HG03196 (cell line): ENCODE measurements around the gene CALML5.

Source experiments
- ATAC-seq: cut with Tn5 transposase; IDR thresholded peaks from one replicate; pipeline ENCODE4 v1.9.1; 2021; ENCODE audit not compliant: unreplicated experiment

The CALML5 gene

DNA sequence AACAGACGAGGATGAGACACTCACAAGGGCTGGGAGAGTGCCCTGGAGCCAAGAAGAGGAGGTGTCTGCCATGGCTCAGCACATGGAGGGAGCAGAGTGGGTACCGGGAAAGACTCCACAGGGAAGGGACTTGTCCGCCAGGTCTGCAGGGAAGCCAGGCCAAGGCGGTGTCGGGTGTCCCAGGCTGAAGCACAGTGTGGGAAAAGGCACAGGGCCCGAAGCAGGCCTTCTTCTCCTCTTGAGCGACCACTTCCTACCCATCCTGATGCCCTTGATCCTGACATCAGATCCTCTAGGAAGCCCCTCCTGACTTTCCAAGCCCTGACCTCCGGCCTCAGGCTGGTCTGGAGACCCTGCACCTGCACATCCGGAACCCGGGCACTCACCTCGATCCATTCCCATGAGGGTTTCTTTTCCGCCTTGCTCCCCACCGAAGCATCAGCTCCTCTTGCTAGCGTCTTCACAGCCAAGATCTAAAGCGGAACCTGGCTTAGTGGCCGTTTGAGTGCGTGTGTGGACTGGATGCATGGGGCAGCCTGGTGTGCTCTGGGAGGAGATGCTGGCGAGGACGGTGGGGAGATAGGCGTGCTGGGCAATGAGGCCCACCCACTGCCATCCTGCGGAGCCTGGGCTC, 33.8 kb upstream of the CALML5 start:
- no peak for ATAC-seq

- no peak for ATAC-seq
These were observed 33.3 kb upstream of the CALML5 start for GRCh38 chr10:5532618-5533097.

DNA sequence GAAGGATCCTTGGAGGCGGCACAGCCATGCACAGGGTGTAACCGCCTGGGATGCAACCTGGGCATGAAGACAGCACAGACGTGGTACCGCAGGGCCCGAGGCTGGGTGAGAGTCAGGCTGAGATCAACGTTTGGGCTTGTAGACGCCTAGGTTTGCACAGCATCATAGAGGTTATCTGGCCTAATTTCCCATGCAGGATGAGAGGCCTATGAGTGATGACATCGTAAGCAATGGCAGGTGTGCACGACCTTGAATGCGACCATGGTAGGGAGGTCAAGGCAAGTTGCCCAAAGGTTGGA, 32.9 kb upstream of the CALML5 start:
- ATAC-seq, result no peak

DNA sequence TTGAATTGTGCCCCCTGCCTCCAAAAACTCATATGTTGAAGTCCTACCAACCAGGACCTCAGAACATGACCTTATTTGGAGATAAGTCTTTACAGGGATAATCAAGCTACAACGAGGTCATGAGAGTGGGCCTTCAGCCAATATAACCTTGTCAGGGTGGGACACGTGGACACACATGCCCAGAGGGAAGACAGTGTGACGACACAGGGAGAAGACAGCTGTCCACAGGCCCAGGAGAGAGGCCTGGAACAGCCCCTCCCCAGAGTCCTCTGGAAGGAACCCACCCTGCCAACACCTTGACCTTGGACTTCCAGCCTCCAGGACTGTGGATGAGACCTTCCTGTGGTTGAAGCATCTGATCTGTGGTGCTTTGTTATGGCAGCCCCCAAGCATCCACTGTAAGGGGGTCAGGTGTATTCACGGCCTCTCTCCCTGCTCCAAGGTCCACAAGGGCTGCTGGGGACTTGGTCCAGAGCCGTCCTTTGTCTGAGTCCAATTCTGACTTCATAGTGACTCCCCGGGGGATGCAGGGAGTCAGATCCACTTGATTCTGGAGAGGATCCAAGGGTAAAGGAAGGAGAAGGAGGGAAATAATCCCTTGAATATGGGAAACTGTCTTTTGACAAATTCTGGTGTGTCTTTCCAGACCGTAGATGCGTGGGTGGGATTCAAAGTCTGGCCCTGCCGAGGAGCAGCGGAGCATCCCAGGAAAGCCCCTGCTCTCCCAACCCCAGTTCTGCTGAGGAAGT, 32.4 kb upstream of the CALML5 start:
- no peak for ATAC-seq

GRCh38 chr10:5530846-5531557, 31.6 kb upstream of the CALML5 start:
- ATAC-seq, result no peak

DNA sequence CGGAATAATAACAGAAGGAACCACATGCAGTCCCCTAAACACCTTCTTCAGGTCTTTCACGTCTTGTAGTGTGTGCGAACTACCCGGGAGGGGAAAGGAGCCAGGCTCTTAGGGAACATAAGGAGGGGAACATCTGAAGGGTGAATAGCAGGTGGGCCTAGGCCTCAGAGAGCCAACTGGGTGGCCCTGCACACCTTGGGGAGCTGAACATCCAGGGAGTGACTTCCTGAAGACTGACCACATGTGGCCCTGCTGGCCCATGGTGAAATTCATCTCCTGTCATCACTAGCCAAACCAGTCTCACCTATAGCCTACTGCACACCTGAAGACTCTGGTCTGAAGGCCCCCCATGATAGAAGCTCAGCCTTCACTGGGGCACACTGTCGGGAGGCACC, 31.0 kb upstream of the CALML5 start:
- no peak for ATAC-seq

GRCh38 chr10:5529702-5530411, 30.5 kb upstream of the CALML5 start:
- ATAC-seq, result no peak

GRCh38 chr10:5528989-5529701, 29.8 kb upstream of the CALML5 start:
- ATAC-seq, result no peak

DNA sequence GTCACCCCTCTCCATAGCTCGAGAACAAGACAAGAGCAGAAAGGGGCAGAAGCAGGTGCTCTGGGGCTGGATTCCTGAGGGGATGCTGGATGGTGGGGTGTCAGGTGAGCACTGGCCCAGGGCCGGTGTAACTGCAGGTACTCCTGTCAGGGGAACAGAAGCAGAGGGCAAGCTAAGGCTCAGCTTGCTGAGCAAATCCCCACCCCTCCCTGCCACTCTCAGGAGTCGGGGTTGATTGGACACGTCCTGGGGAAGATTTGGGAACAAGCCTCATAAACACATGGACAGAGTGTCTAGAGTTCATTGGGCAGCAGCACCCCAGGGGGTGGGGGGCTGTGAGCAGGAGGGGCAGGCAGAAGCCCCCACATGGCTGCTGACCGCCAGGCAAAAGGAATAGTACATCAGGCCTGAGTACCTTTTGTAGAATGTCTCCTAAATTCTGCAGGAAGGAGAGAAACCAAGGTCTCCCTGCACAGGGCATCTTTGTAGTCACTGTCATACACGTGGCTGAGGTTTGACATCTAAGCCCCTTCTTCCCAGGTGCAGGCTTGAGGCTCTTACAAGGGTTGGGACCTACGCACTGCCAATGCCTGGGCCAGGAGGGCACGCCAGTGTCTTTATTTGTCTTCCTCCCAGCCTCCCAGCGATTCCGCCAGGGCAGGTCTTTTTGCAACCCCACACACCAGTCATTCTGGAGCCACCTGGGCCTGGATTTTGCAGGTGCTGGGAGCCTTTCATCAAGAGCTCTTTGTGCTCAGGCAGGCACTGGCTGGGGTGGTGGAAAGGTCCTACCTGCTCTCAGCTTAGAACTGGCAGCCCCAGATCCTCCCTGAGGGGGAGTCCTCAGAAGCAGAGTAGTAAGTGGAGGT, 28.2 kb upstream of the CALML5 start:
- no peak for ATAC-seq

DNA sequence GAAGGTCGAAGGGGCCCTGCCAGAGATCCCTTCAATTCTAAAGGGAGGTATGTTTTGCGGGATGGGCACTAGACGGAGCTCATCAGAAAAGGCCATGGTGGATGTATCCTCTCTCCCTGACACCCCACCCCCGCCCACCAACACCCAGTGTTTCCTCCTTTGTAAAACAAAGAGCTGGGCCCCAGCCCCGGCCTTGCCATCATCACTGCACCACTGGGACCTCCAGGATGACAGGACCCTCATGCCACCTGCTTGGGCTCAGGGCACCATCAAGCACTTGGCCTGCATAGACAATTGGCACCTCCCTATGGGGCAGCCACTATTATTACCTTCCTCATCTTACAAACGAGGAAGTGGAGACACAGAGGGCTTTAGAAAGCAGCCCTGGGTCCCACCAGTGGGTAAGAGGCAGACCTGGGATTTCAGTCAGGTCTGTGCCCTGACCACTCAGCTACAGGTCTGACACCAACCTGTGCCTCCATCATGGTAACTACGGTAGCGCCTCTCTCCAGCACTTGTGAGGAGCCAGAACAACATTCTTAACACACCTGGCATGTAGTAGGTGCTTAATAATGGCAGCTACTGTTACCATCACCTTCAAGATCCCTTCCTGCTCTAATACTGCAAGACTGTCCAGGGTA, 27.4 kb upstream of the CALML5 start:
- ATAC-seq, result no peak

- no peak for ATAC-seq
These were observed 26.4 kb upstream of the CALML5 start for GRCh38 chr10:5525561-5526341.

DNA sequence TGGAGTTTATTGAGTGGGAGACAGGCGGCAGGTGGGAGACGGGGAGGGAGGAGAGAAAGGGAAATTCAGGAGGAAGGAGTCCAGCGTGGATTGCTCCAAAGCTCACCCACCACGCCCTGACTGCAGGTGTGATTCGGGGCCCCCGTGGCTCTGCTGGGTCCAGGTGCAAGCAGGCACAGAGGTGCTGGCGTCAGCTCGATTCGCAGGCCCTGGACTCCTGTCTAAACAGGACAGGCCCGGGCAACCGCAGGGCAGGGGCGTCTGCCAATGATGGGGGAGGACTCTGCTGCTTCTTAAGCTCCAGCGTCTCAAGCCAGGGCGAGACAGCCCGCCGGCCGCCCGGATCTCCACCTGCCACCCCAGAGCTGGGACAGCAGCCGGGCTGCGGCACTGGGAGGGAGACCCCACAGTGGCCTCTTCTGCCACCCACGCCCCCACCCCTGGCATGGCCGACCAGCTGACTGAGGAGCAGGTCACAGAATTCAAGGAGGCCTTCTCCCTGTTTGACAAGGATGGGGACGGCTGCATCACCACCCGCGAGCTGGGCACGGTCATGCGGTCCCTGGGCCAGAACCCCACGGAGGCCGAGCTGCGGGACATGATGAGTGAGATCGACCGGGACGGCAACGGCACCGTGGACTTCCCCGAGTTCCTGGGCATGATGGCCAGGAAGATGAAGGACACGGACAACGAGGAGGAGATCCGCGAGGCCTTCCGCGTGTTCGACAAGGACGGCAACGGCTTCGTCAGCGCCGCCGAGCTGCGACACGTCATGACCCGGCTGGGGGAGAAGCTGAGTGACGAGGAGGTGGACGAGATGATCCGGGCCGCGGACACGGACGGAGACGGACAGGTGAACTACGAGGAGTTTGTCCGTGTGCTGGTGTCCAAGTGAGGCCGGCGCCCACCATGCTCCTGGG, 25.5 kb upstream of the CALML5 start, which contains the start of gene CALML3:
TSS of gene CALML3 (plus strand) at position 321 of the 920 bp plus-strand sequence. CDS start at position 446, 125 bp downstream.
- no peak for ATAC-seq

- ATAC-seq, result no peak
These were observed 24.6 kb upstream of the CALML5 start for GRCh38 chr10:5523796-5524574.

DNA sequence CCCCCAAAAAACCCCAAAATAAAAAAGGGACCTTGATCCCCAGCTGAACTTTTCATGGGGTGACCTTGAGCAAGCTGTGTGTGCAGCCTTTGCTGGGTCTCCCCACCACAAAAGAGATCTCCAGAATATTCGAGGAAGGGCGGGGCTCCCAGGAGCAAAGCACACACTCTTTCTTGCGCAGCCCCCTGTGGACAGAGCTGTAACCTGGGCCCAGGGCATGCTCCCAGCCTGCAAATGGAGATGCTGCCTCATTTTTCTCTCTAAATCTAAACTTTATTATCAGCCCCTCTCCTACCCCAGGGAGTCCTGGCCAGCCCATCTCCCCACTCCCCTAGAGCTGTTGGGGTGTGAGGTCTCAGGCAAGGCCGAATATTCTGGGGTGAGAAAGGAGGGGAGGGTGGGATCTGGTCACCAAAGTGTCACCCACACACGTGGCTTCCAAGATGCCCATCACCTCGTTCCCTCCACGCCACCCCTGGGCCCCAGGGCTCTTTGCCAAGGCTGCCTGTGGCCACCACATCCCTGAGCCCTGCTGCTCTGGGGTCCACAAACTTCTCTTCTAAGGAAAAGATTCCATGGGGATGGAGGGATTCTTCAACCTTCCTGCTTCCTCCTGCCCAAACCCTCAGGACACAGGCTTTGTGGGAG, 23.7 kb upstream of the CALML5 start:
- ATAC-seq, result no peak

DNA sequence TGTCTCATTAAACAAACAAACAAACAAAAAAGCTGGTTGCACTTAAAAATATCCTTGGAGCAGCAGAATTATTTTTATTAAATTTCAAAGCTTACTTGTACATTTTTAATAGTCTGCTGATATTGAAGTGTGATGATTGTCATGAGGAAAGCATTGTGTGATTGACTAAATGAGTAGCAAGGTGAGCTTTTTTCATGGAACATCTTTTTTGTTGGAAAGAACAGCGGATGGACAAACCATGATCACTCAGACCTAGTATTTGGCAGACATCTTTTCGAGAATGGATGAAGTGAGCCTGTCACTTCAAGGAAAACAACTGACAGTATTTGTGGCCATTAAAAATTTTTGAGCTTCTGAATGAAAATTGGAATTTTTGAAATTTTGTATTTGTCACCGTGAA, 19.7 kb upstream of the CALML5 start:
- no peak for ATAC-seq

- no peak for ATAC-seq
These were observed 18.8 kb upstream of the CALML5 start for GRCh38 chr10:5518143-5518542.
